Measurements from ENCODE around the gene DPM3.

DPM3 gene

DNA sequence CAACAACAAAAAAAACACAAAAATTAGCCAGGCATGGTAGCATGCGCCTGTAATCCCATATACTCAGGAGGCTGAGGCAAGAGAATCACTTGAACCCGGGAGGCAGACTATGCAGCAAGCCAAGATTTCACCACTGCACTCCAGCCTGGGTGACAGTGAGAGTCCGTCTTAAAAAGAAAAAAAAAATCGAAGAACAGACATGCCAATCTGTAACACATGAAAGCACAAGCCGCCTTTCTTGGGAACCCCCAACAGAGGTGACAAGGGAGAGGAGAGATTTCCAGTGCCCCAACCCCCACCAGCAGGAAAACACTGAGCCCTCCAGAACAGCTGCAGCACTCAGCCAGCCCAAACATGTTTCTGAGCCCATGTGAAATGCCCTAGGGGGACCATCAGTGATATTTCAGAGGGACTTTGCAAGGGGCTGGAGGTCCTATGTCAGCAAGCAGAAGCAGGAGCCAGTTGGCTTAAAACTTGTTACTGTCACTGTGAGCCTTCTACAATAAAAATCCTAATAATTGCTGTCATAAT lies 26.8 kb downstream of the DPM3 start:
- no peaks in the 10 kb centered on the region for H3K9me2 ChIP-seq (replicated peaks; ENCODE audit: low read depth, low read length)
- H3K36me3 ChIP-seq (ENCODE audit: insufficient read depth, low read length): no peaks in the 10 kb centered on the region
- H3K27me3 ChIP-seq (ENCODE audit: insufficient read depth, low read length, poor library complexity, severe bottlenecking): no peaks in the 10 kb centered on the region

DNA sequence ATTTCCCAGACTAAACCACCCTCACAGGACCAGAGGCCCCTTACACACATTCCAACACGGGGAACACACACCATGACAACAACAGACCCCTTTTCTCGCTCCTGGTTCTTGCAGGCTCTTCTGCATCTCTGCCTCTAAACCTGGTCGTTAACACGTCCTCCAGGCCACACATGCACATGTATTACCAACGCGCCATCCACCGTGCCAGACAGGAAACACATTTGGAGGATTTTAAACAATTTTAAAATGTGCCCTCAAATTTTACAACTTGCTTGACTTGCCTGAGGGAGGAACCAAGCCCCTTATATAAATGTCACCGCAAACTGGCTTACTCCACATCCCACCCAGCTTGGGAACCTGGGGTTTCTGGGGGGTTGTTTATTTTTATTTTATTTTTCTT lies 29.5 kb downstream of the DPM3 start:
- H3K9ac ChIP-seq (ENCODE audit: low read depth, low read length, poor library complexity, severe bottlenecking): no peak overlapping the region
- TF ChIP-seq CTCF (conservative IDR thresholded peaks at IDR 0.05; ENCODE audit: low read length) (no peak), EZH2phosphoT487 (IDR thresholded peaks at IDR 0.05; ENCODE audit: borderline replicate concordance) (no peak)
- no peaks in the 10 kb centered on the region for H3K9me3 ChIP-seq (ENCODE audit: insufficient read depth, low read depth, low read length)
- H2AFZ ChIP-seq (ENCODE audit: low read length): no peak overlapping the region
- H3K79me2 ChIP-seq (ENCODE audit: insufficient read depth, low read length): no peaks in the 10 kb centered on the region
- no peaks in the 10 kb centered on the region for H3F3A ChIP-seq (ENCODE audit: low read depth)
- peaks cover 6% of the 10 kb centered on the region for H3K4me1 ChIP-seq (ENCODE audit: insufficient read depth, low read length, poor library complexity, severe bottlenecking)
- no peak overlapping the region for H3K4me2 ChIP-seq (ENCODE audit: low read depth, low read length, poor library complexity, severe bottlenecking)
- no peaks in the 10 kb centered on the region for H3K36me3 ChIP-seq (ENCODE audit: insufficient read depth, low read length)
- H4K20me1 ChIP-seq (ENCODE audit: insufficient read depth, low read length, poor library complexity, severe bottlenecking): no peaks in the 10 kb centered on the region
- no peak overlapping the region for H3K4me3 ChIP-seq (ENCODE audit: low read length, poor library complexity, severe bottlenecking)
- no peaks in the 10 kb centered on the region for H3K9me2 ChIP-seq (replicated peaks; ENCODE audit: low read depth, low read length)
- H3K27me3 ChIP-seq (ENCODE audit: insufficient read depth, low read length, poor library complexity, severe bottlenecking): no peaks in the 10 kb centered on the region

More for the DNA sequence above, 26.8 kb downstream of the DPM3 start:
- no peak overlapping the region for H3K4me3 ChIP-seq (ENCODE audit: low read length, poor library complexity, severe bottlenecking)
- H3K4me1 ChIP-seq (ENCODE audit: insufficient read depth, low read length, poor library complexity, severe bottlenecking): peaks cover 6% of the 10 kb centered on the region
- no peak overlapping the region for H3K4me2 ChIP-seq (ENCODE audit: low read depth, low read length, poor library complexity, severe bottlenecking)
- H4K20me1 ChIP-seq (ENCODE audit: insufficient read depth, low read length, poor library complexity, severe bottlenecking): no peaks in the 10 kb centered on the region
- no peaks in the 10 kb centered on the region for H3K79me2 ChIP-seq (ENCODE audit: insufficient read depth, low read length)
- H3K9ac ChIP-seq (ENCODE audit: low read depth, low read length, poor library complexity, severe bottlenecking): no peak overlapping the region
- TF ChIP-seq CTCF (conservative IDR thresholded peaks at IDR 0.05; ENCODE audit: low read length) (no peak), EZH2phosphoT487 (IDR thresholded peaks at IDR 0.05; ENCODE audit: borderline replicate concordance) (no peak)
- no peaks in the 10 kb centered on the region for H3F3A ChIP-seq (ENCODE audit: low read depth)
- H2AFZ ChIP-seq (ENCODE audit: low read length): no peak overlapping the region
- H3K9me3 ChIP-seq (ENCODE audit: insufficient read depth, low read depth, low read length): no peaks in the 10 kb centered on the region

DNA sequence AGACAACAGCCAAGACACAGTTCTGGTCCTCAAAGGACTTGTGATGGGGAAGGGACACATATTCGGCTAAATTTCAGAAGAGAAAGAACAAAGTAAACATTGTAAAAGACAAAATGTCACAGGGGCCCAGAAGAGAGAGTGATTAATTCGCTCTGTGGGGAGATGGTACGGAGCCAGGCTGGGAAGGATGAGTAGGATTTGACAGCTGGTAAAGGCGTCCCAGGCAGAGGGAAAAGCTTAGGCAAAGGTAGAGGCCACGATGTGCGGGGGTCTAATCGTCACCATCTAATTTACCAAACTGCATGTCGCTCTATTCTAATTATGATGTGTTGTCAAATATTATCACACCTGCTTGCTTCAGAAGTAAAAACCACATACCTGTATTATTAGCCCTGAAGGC lies 29.9 kb downstream of the DPM3 start:
- Histone ChIP-seq H3K4me3 (ENCODE audit: low read length, poor library complexity, severe bottlenecking) (no peak overlapping the region), H3K79me2 (ENCODE audit: insufficient read depth, low read length) (no peaks in the 10 kb centered on the region), H3K4me1 (ENCODE audit: insufficient read depth, low read length, poor library complexity, severe bottlenecking) (peaks cover 6% of the 10 kb centered on the region), H3K36me3 (ENCODE audit: insufficient read depth, low read length) (no peaks in the 10 kb centered on the region), H3K9ac (ENCODE audit: low read depth, low read length, poor library complexity, severe bottlenecking) (no peak overlapping the region), H3K4me2 (ENCODE audit: low read depth, low read length, poor library complexity, severe bottlenecking) (no peak overlapping the region), H2AFZ (ENCODE audit: low read length) (no peak overlapping the region), H3K9me2 (replicated peaks; ENCODE audit: low read depth, low read length) (no peaks in the 10 kb centered on the region), H3F3A (ENCODE audit: low read depth) (no peaks in the 10 kb centered on the region), H3K27me3 (ENCODE audit: insufficient read depth, low read length, poor library complexity, severe bottlenecking) (no peaks in the 10 kb centered on the region), H4K20me1 (ENCODE audit: insufficient read depth, low read length, poor library complexity, severe bottlenecking) (no peaks in the 10 kb centered on the region), H3K9me3 (ENCODE audit: insufficient read depth, low read depth, low read length) (no peaks in the 10 kb centered on the region)
- no peak for TF ChIP-seq CTCF (conservative IDR thresholded peaks at IDR 0.05; ENCODE audit: low read length)
- TF ChIP-seq EZH2phosphoT487 (IDR thresholded peaks at IDR 0.05; ENCODE audit: borderline replicate concordance): no peak
